HG03066 (cell line): ENCODE results near the gene PIEZO1.
"Not testable (repeated sequence)": the region's sequence is repeated elsewhere in the genome, so short reads cannot be mapped to it uniquely, and the experiment has no call there.

Source experiments
- ATAC-seq: cut with Tn5 transposase; IDR thresholded peaks from one replicate; pipeline ENCODE4 v1.9.1; 2021; ENCODE audit warnings: low read depth; ENCODE audit not compliant: unreplicated experiment

Gene PIEZO1, protein sequence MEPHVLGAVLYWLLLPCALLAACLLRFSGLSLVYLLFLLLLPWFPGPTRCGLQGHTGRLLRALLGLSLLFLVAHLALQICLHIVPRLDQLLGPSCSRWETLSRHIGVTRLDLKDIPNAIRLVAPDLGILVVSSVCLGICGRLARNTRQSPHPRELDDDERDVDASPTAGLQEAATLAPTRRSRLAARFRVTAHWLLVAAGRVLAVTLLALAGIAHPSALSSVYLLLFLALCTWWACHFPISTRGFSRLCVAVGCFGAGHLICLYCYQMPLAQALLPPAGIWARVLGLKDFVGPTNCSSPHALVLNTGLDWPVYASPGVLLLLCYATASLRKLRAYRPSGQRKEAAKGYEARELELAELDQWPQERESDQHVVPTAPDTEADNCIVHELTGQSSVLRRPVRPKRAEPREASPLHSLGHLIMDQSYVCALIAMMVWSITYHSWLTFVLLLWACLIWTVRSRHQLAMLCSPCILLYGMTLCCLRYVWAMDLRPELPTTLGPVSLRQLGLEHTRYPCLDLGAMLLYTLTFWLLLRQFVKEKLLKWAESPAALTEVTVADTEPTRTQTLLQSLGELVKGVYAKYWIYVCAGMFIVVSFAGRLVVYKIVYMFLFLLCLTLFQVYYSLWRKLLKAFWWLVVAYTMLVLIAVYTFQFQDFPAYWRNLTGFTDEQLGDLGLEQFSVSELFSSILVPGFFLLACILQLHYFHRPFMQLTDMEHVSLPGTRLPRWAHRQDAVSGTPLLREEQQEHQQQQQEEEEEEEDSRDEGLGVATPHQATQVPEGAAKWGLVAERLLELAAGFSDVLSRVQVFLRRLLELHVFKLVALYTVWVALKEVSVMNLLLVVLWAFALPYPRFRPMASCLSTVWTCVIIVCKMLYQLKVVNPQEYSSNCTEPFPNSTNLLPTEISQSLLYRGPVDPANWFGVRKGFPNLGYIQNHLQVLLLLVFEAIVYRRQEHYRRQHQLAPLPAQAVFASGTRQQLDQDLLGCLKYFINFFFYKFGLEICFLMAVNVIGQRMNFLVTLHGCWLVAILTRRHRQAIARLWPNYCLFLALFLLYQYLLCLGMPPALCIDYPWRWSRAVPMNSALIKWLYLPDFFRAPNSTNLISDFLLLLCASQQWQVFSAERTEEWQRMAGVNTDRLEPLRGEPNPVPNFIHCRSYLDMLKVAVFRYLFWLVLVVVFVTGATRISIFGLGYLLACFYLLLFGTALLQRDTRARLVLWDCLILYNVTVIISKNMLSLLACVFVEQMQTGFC (N-terminal part only)

DNA sequence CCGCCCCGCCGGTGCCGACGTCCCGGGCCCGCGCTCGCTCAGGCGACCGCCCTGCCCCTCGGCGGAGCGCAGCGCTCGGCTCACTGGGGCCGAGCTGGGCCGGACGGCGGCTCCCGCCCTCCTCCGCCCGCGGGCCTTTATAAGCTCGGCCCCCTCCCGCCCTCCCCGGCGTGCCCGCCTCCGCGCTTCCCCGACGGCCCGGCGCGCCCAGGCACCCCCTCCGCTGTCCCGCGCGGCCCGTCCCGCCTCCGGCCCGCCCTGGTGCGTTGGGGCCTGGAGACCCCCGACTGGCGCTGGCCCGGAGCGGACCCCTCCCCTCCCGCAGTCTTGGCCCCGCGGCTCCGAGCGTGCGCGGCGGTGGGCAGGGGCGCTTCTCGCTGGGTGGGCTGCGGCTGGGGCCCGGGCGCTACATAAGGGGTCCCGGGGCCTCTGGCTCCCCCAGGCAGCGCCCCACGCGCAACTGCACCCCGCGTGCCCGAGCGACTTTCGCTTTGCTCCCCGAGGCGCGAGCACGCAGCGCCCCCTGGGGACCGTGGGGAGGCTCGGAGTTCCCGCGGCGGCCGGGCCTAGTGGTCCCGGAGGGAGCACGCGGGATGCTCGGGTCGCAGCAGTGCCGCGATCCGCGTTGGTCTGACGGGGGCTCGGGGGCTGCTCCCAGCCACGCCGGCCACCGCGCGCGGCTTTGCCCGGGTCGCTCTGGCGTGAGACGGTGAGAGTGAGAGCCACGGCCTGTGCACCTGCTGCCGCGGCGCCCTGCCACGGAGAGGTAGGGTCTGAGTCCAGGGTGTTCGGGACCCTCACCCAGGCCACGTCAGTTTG is at the start of gene PIEZO1:
Gene PIEZO1, minus strand, starts transcription at position 115 of the 819 bp plus-strand sequence. CDS start 256 bp downstream, outside the sequence.
- no peak for ATAC-seq

DNA sequence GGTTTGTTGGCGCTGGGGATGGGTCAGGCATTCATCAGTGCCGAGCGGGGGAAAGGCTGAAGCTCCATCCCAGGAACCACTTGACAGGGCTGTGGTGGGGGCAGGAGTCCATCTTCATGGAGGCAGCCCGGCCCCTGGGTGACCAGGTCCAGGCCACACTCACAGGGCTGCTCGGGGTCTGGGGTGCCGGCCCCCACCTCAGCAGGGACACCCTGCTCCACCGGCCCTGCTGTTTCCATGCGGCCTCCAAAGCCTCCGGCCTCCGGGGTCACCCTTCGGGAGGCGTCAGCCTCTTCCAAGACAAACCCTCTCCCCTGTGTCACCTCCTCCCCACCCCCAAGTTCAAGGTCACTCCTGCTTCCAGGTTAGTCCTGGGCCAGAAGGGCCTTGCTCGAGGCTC is 49.6 kb upstream of the PIEZO1 start:
- no peak for ATAC-seq

DNA sequence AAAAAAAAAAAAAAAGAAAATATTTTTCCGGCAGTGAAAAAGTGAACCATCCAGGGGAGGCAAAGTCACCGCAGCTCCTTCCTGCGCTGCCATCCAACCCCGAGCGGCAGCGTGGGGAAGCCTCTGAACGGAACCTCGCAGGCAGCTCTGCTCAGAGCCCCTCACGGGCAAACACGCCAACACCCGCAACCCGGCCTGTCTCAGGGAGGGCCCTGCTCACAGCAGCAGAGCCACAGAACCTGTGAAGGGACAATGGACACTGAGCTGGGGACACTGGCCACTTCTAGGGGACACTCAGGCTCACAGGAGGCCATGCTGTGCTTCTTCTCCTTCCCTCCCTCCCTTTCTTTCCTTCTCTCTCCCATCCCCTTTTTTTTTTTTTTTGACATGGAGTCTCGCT is 48.1 kb upstream of the PIEZO1 start:
- no peak for ATAC-seq

DNA sequence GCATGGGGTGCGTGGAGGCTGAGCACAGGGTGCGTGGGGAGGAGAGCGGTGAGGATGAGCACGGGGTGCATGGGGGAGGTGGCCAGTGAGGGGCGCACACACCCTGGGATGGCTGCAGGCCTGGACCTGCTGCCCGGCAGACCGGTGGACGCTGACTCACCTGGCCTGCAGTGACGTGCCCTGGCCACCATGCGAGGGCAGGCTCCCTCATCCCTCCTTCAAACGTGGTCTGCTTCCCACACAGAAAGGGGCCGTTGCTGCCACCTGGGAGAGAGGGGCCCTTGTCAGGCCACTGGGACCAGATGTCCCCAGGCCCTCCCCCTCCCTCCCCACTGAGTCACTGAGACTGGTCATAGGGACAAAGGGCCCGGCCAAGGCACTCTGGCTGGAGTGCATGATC is 46.8 kb upstream of the PIEZO1 start:
- ATAC-seq = no peak

DNA sequence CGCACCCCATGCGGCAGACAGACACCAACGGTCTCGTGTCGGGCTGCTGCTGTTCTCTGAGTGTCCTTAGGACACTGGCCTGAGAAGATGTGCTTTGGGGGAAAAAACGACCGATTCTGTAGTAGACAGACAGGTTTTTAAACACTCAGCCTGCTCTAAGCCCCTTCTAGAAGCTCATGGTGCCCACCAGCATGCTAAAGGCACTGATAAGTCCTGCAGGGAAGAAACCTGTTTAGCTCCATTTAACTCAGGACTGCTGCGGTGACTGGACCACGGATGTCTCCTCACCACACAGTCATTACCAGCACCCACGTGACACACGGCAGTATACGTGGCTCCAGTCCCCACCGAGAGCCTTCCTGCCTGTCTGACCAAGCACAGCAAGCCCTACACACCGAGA is 45.8 kb upstream of the PIEZO1 start:
- no peak for ATAC-seq

DNA sequence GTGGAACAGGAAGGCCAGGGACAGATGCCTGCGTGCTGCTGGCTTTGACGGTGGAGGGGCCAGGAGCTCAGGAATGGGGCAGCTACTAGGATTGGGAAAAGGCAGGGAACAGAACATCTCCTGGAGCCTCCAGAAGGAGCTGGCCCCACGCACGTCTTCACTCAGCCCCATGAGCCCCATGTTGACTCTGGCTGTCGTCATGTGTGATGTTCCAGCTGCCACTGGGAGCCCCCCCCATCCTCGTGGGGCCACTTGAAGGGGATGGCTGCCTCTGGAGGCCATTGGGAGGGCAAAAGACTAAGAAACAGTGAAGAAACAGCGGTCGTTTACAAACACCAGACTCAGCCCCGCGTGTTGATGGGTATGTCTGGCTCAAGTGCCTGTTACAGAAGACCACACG is 45.2 kb upstream of the PIEZO1 start:
- no peak for ATAC-seq

DNA sequence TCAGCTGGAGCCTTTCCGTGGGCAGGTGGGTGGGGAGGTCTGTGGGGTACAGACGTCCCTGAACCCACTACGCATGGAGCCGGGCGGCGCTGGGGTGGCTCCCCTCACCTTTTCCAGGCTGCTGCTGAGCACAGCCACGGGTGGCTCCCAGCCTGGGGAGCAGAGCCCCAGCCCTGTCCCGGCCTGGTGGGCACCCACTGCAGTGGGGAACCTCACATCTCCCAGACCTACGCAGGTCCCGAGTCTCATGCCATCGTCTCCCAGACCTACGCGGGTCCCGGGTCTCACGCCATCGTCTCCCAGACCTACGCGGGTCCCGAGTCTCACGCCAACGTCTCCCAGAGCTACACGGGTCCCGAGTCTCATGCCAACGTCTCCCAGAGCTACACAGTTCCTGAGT is 43.7 kb upstream of the PIEZO1 start:
- ATAC-seq = no peak

DNA sequence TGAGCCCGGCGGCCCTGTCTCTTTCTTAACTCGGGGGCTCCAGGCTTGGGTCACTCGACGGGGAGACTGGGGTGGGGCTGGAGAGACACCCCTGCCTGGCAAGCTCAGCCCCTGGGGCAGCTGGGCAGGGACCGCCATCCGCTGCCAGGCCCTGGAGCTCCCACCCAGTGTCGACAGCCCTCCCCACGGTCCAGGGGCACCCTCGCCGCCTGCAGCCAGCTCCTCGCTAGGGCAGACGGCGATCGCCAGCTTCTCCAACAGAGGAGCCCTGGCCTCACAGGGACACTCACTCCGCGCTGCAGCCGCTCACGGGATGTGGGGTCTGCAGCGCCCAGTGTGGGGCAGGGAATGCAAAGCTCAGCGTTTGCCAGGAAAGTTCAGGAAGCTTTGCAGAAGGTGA is 42.7 kb upstream of the PIEZO1 start:
- ATAC-seq = no peak

DNA sequence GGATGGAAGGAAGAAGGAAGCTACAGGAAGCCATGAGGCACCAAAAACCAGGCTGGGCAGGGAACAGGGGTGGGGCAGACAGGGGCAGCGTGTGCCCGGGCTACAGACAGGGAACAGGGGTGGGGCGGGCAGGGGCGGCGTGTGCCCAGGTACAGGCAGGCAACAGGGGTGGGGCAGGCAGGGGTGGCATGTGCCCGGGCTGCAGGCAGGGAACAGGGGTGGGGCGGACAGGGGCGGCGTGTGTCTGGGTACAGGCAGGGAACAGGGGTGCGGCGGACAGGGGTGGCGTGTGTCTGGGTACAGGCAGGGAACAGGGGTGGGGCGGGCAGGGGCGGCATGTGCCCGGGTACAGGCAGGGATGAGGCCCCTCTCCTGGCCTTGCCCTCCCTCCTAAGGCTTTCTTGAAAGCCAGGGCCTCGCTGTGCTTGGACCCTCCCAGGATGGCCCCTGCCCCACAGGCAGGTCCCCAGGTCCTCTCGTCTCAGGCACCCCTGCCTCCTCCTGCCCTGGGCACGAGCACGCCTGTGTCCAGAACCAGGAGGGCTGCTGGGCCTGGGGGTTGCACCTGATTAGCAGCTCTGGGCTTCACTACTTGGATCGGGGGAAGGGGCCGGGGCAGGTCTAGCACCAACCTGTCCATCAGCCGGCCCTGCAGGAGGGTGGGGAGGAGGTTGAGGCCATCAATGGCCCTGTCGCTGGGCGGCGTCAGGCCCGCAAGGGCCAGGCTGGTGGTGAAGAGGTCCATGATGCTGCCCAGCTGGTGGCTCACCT is 41.2 kb upstream of the PIEZO1 start:
- no peak for ATAC-seq

DNA sequence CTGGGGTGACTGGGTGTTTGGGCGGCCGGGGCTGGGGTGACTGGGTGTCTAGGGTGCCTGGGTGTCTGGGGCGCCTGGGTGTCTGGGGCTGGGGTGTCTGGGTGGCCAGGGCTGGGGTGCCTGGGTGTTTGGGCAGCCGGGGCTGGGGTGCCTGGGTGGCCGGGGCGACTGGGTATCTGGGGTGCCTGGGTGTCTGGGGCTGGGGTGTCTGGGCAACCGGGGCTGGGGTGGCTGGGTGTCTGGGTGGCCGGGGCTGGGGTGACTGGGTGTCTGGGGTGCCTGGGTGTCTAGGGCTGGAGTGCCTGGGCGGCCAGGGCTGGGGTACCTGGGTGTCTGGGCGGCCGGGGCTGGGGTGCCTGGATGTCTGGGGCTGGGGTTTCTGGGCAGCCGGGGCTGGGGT is 40.1 kb upstream of the PIEZO1 start:
- no peak for ATAC-seq

DNA sequence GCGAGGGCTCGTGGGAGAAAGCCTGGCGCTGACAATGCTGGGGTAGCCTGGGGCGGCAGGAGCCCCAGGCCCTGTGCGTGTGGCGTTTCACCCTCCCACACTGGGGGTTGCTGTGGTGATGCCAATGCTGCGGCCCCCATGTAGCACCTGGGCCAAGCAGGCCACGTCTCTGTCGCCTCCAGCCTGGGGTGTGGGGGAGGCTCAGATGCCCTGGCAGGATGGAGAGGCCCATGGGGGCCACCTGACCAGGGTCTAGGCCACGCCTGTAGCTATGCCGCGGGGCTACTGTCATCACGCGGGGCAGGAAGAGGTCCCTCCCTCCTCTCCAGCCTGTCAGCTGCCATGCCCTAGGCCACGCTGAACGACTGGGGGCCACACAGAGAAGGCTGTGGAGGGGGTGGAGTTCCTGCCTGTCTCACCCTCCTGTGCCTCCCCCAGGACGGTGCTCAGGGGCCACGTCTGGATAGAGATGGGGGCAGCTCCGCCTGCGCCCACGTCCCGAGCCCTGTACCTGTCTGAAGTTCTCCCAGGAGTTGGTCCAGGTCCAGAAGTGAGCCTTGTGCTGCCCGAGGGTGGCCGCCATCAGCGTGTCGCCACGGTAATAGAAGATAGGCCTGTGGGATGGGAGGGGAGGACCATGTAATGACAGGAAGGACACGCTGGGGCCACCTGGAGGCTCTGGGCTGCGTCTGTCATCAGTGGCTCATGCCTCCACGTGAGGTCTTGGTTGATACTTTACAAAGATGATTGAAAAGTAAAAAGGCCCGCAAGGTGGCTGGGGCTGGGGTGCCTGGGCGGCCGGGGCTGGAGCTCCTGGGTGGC is 39.4 kb upstream of the PIEZO1 start:
- no peak for ATAC-seq

DNA sequence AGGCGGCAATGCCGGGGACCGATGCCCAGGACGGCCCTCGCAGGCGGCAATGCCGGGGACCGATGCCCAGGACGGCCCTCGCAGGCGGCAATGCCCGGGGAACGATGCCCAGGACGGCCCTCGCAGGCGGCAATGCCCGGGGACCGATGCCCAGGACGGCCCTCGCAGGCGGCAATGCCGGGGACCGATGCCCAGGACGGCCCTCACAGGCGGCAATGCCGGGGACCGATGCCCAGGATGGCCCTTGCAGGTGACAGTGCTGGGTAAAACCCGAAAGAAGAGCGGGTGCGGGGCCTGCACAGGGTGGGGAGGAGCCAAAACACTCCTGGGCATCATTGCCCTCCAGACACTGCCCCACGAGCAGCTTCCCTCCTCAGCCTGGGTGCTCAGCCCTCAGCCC is 38.6 kb upstream of the PIEZO1 start:
- not testable (repeated sequence) for ATAC-seq

DNA sequence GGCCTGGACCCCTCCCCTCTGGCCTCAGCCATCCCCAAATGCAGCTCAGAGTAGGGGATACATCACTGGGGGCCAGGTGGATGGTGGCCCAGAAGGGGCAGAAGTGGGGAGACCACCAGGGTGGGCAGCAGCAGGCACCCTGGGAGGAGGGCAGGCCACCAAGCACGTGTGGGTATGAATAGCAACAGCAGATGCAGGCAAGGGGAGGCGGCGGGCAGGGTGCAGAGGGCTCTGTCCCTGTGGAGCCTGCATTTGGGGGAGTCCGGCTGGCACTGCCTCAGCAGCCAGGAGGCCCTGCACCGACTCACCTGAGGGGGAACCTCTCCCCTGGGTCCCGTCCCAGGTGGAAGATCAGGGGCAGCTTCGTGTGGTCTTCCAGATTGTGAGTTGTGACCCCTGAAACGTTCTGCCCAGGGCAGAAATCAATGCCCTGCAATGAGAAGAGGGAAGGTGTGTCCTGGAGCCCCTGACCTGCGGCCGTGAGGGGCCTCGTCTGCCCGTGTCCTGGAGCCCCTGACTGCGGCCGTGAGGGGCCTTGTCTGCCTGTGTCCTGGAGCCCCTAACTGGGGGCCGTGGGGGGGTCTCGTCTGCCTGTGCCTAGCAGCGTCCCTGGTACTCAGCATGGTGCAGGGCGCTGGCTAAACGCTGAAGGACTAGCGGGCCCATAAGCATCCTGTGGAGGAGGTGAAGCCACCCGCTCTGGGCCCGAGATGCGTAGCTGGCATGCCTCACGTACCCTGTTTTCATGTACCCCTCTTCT is 37.4 kb upstream of the PIEZO1 start:
- ATAC-seq = no peak

DNA sequence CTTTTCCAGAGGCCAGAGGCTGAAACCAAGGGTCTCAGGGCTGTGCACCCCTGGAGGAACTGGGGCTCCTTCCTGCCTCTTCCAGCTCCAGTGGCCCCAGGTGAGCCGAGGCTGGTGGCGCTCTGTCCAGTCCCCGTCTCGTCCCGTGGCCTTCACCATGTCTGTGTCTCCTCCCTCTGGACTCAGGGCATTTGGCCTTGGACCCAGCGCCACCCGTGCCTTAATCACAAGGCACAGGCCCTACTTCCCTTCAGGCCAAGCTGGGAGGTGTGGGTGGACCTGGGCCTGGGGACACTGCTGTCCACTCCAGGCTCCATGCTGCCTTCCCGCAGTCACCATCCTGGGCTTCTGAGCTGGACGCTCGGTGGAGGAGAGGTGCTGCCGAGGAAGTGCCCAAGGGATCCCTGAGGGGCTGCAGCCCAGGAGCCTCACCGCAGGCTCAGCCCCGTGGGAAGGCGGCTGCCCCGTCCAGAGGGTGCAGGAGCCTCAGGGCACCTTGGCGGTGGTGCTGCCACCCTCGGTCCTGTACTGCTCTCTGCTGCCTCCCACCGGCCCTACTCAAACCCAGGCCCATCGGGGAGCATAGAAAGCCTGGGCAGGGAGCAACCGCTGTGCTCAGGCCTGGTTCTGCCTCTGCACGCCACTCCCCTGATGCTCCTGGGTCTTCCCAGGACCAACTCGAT is 36.3 kb upstream of the PIEZO1 start:
- no peak for ATAC-seq

DNA sequence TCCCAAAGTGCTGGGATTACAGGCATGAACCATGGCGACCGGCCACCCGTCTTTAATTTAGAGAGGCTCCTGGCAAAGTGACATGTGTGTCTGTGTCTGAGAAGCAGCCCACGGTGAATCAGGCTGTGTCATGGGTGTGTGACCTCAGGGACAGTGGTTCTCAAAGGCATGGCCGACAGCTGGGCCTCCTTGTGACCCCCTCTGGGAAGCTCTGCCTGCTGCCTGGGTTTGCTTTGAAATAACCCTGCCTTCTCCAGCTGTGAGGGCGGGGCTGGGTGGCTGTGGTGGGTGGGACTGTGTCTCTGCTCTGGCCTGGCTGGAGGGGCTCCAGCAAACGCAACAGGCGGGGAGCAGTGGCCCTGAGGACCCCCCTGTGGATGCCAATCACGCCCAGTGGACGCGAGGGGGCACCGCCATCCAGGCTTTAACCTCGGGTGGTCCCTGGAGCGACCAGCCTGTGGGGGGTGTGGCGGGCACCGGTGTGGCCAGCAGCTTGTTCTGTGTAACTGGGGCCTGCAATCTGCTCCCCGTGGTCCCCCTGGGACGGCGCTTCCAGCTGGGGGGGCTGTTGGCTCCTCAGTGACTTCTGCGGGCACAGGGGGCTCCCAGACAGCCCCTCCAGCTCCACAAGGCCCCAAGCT is 35.5 kb upstream of the PIEZO1 start:
- ATAC-seq = no peak

DNA sequence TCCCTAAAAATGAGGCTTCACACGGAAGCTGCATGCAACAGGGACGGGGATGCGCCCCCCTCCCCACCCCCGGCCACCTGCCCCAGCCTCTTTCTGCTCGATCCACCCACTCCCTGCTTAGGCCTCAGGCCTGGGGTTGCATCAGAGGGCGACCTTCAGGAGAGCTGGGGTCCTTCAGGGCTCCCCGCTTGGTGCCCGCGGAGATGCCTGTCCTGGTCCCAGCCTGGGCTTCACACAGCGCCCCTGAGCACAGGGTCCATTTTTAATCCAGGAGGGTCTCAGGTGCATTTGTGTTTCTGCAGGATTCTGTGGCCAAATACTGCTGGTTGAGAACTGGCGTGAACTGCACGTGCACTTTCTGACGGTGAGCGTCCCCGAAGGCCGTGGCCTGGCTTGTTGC is 34.1 kb upstream of the PIEZO1 start:
- ATAC-seq = no peak

DNA sequence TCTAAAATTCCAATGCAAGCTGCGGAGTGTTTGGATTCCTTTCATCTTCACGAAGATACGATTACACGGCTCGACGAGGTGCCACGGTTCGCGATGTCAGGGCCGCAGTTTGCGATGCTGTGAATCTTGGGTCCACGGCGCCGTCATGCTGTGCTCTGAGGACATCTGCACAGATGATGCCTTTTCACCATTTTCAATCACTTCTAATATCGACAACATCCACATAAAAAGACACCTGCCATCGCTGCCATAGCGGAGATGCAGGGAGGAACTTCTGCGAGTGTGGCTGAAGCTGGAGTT is 33.5 kb upstream of the PIEZO1 start:
- no peak for ATAC-seq
